ENCODE results near the gene C15orf62.

Gene C15orf62

GRCh38 chr15:40808861-40809450 lies 39.2 kb downstream of the C15orf62 start:
- no peak for DNase-seq (ENCODE audit: low read depth in 1 of 2, low spot score in 1 of 2)

DNA sequence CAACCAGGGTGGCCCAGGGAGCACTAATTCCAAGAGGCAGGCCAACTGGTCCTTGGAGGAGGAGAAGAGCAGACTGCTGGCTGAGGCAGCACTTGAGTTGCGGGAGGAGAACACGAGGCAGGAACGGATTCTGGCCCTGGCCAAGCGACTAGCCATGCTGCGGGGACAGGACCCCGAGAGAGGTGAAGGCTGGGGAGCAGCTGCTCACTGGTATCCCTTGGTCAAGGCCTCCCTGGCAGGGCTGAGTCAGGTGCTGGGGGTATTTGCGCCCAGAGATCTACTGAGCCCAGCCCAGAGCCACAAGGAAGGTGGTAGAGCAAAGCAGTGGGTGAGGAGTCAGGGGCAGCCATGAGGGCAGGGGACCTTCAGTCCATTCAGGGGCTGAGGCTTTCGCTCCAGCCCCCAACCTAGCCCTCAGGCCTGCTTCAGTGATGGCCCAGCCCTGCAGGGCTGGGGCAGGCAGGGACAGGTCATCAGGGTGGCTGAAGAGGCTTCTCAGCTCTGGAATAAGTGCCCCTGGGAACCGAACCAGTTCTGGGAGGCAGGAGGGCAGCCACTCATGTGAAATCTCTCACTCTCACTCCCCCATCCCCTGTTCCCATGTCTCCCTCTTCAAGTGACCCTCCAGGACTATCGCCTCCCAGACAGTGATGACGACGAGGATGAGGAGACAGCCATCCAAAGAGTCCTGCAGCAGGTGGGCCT lies 43.1 kb downstream of the C15orf62 start:
- DNase-seq (ENCODE audit: low read depth in 1 of 2, low spot score in 1 of 2), result no peak

DNA sequence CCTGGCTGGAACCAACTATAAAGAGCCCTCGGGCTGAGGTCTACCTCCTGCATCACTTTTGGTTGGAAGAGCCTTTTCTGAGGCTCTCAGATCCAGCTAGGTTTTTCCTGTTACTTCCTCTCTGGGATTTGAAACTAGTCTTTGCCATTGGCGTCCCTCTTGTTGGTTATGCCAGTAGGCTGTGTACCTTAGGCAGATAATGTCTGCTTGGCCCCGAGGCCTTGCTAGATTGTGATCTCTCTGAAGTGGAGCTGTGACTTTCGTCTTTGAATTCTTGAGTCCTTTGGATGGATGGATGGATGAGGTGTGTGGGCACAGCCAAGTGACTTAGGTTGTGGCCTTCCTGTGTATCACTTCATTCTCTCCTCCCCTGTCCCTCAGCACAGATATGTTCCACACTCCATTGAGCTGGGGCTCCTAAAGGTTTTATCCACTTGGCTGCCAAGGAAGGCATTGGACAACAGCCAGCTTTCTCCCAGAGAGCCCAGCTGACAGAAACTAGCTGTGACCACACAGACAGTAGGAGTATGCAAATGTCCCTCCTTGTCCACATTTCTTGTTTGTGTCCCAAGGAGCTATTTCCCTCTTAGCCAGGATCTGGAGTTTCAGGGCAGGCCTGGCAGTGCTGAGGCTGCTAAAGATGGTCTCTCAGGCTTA lies 45.4 kb downstream of the C15orf62 start:
- DNase-seq (ENCODE audit: low read depth in 1 of 2, low spot score in 1 of 2), result no peak

DNA sequence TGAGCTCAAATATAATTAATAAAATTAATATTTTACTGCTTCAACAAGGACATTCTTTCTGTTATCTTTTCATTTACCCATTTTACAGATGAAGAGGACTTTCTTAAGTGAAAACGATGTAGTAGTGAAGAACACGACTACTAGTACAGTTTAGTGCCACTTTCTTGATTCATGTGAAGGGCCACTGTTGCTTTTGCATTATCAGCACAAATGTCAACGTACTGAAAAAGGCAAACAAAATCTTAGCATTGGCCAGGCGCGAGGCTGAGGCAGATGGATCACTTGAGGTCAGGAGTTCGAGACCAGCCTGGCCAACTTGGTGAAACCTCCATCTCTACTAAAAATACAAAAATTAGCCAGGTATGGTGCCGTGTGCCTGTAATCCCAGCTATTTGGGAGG lies 49.3 kb downstream of the C15orf62 start:
- no peak for DNase-seq (ENCODE audit: low read depth in 1 of 2, low spot score in 1 of 2)

DNA sequence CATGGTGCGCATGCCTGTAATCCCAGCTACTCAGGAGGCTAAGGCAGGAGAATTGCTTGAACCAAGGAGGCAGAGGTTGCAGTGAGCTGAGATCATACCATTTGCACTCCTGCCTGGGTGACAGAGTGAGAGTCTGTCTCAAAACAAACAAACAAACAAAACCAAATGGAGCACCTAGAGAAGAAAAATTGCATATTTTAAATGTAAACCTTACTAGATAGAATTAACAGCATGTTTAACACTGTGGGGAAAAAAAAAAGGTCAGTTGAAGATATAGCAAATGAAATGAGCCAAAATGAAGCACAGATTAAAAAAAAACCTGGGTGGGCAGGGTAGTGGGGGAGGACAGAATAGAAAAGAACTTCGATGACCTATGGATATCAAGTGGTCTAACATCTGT lies 51.4 kb downstream of the C15orf62 start:
- no peak for DNase-seq (ENCODE audit: low read depth in 1 of 2, low spot score in 1 of 2)
